ENCODE data around the gene AQP2.

Gene AQP2

DNA sequence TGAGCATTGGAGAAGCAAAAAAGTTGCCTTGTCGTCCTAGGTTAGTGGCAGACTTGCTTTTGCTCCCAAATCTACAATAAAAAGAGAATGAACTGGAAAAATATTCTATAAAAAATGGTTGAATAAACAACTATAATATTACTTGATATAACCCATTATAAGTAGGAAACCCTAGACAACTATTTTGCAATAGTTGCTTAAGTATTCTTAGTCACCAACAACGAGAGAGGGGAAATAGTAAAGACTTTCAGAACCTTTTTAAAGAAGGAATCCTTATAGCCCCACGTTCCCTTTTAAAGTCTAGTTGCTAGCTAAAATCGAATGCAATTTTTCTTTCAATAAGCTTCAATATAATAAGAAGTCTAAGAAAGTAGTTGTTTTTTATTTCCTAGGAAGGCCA lies 39.7 kb downstream of the AQP2 start:
- Histone ChIP-seq H3K4me2 (no peak overlapping the region), H2AFZ (ENCODE audit: low read depth) (no peak overlapping the region), H4K20me1 (ENCODE audit: insufficient read depth) (no peaks in the 10 kb centered on the region), H3K9ac (no peak overlapping the region), H3K36me3 (ENCODE audit: insufficient read depth) (peaks cover 11% of the 10 kb centered on the region; the same call in 1 of the 2 replicates), H3K27ac (no peak overlapping the region), H3K4me3 (IDR thresholded peaks at IDR 0.05; ENCODE audit: insufficient read depth, low read depth, low read length) (no peak overlapping the region), H3K4me1 (ENCODE audit: low read depth, poor library complexity, severe bottlenecking) (peaks cover 11% of the 10 kb centered on the region), H3K27me3 (ENCODE audit: insufficient read depth, low read depth) (no peaks in the 10 kb centered on the region), H3K79me2 (ENCODE audit: insufficient read depth, low read depth) (no peaks in the 10 kb centered on the region)
- TF ChIP-seq, protein P1, sequence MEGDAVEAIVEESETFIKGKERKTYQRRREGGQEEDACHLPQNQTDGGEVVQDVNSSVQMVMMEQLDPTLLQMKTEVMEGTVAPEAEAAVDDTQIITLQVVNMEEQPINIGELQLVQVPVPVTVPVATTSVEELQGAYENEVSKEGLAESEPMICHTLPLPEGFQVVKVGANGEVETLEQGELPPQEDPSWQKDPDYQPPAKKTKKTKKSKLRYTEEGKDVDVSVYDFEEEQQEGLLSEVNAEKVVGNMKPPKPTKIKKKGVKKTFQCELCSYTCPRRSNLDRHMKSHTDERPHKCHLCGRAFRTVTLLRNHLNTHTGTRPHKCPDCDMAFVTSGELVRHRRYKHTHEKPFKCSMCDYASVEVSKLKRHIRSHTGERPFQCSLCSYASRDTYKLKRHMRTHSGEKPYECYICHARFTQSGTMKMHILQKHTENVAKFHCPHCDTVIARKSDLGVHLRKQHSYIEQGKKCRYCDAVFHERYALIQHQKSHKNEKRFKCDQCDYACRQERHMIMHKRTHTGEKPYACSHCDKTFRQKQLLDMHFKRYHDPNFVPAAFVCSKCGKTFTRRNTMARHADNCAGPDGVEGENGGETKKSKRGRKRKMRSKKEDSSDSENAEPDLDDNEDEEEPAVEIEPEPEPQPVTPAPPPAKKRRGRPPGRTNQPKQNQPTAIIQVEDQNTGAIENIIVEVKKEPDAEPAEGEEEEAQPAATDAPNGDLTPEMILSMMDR (conservative IDR thresholded peaks at IDR 0.05; ENCODE audit: low read depth, low read length): no peak

DNA sequence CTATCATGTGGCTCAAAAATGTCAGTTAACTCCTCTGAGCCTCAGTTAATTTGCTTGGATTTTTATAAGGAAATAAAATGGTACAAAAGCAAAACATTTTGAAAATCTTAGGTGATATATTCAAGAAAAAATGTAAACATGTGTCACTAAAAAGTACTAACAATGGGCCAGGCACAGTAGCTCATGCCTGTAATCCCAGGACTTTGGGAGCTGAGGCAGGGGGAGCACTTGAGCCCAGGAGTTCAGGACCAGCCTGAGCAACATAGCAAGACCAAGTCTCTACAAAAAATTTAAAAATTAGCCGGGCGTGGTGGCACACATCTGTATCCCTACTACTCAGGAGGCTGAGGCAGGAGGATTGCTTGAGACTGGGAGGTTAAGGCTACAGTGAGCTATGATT lies 47.9 kb downstream of the AQP2 start:
- H3K9ac ChIP-seq: no peak overlapping the region
- no peaks in the 10 kb centered on the region for H4K20me1 ChIP-seq (ENCODE audit: insufficient read depth)
- H3K4me3 ChIP-seq (IDR thresholded peaks at IDR 0.05; ENCODE audit: insufficient read depth, low read depth, low read length): no peak overlapping the region
- H3K79me2 ChIP-seq (ENCODE audit: insufficient read depth, low read depth): peaks cover under 1% of the 10 kb centered on the region; the same call in 1 of the 2 replicates
- H2AFZ ChIP-seq (ENCODE audit: low read depth): no peak overlapping the region
- TF ChIP-seq, protein P1 (conservative IDR thresholded peaks at IDR 0.05; ENCODE audit: low read depth, low read length): no peak
- peaks cover 16% of the 10 kb centered on the region; the same call in 1 of the 2 replicates for H3K36me3 ChIP-seq (ENCODE audit: insufficient read depth)
- no peaks in the 10 kb centered on the region for H3K27me3 ChIP-seq (ENCODE audit: insufficient read depth, low read depth)
- H3K4me1 ChIP-seq (ENCODE audit: low read depth, poor library complexity, severe bottlenecking): peaks cover 3% of the 10 kb centered on the region
- no peak overlapping the region for H3K27ac ChIP-seq
- H3K4me2 ChIP-seq: no peak overlapping the region

DNA sequence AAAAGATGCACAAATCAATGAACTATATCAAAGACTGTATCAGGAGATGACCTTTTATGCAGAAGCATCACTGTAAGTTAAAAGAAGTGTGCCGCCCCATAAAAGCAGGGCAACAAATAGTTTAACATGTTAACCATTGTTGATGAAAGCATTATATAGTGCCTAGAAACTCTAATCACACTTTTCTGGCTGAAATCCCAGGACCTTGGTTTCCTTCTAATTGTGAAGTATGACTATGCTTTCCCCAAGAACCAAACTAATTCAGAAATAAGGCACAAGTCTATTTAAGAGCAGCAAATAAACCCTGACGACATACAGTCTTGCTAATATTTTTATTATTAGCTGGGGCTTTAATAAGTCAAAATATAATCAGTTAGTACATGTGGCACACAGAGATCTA lies 53.1 kb downstream of the AQP2 start:
- H3K36me3 ChIP-seq (ENCODE audit: insufficient read depth): no peaks in the 10 kb centered on the region
- H4K20me1 ChIP-seq (ENCODE audit: insufficient read depth): 0 out of 2 replicates have a peak, but pooled peaks cover 4% of the 10 kb centered on the region

DNA sequence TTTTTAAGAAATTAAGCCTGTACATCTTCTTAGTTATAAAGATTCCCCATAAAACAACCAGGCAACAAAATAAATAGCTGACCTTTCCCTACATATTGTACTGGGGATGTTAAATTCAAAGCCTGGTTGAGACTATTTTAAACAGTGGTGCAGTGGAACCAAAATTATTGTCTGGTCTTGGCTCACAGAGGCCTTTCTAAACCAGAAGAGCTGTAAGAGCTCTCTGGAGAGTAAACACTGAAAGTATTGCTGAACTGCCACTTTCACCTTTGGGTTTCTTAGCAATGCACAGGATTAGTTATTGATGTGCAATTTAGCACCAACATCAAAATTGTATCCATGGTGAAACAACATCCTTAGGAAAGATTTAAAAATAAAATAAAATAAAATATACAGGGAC lies 54.2 kb downstream of the AQP2 start:
- Histone ChIP-seq H4K20me1 (ENCODE audit: insufficient read depth) (0 out of 2 replicates have a peak, but pooled peaks cover 4% of the 10 kb centered on the region), H3K4me2 (peak overlapping the region; percentile 39), H3K79me2 (ENCODE audit: insufficient read depth, low read depth) (peaks cover 43% of the 10 kb centered on the region), H3K4me1 (ENCODE audit: low read depth, poor library complexity, severe bottlenecking) (peaks cover 64% of the 10 kb centered on the region), H3K4me3 (IDR thresholded peaks at IDR 0.05; ENCODE audit: insufficient read depth, low read depth, low read length) (no peak overlapping the region), H3K27me3 (ENCODE audit: insufficient read depth, low read depth) (no peaks in the 10 kb centered on the region), H3K9ac (no peak overlapping the region), H3K27ac (peak overlapping the region; percentile 41; the same call in 1 of the 2 replicates), H3K36me3 (ENCODE audit: insufficient read depth) (no peaks in the 10 kb centered on the region), H2AFZ (ENCODE audit: low read depth) (no peak overlapping the region)
- TF ChIP-seq, protein P1 (conservative IDR thresholded peaks at IDR 0.05; ENCODE audit: low read depth, low read length): no peak

More for the DNA sequence above, 53.1 kb downstream of the AQP2 start:
- Histone ChIP-seq H3K4me2 (no peak overlapping the region), H3K9ac (no peak overlapping the region), H2AFZ (ENCODE audit: low read depth) (no peak overlapping the region), H3K79me2 (ENCODE audit: insufficient read depth, low read depth) (peaks cover 34% of the 10 kb centered on the region; the same call in 1 of the 2 replicates), H3K4me1 (ENCODE audit: low read depth, poor library complexity, severe bottlenecking) (peaks cover 54% of the 10 kb centered on the region), H3K27me3 (ENCODE audit: insufficient read depth, low read depth) (no peaks in the 10 kb centered on the region), H3K27ac (no peak overlapping the region), H3K4me3 (IDR thresholded peaks at IDR 0.05; ENCODE audit: insufficient read depth, low read depth, low read length) (no peak overlapping the region)
- TF ChIP-seq, protein P1 (conservative IDR thresholded peaks at IDR 0.05; ENCODE audit: low read depth, low read length): no peak
